Urothelium cell line (cell line): ENCODE results near the gene KCNN3.
"Not testable (repeated sequence)": the region's sequence is repeated elsewhere in the genome, so short reads cannot be mapped to it uniquely, and the experiment has no call there.

Experiments used
- DNase-seq: peaks from one replicate; pipeline ENCODE4 v3.0.0; 2011; ENCODE audit warnings: low spot score, mixed read lengths
- FAIRE-seq: peaks from 2 replicates; lab custom pipeline; 2011; peaks lifted over from hg19 to GRCh38; lab: Jason Lieb, UNC

The KCNN3 gene

DNA sequence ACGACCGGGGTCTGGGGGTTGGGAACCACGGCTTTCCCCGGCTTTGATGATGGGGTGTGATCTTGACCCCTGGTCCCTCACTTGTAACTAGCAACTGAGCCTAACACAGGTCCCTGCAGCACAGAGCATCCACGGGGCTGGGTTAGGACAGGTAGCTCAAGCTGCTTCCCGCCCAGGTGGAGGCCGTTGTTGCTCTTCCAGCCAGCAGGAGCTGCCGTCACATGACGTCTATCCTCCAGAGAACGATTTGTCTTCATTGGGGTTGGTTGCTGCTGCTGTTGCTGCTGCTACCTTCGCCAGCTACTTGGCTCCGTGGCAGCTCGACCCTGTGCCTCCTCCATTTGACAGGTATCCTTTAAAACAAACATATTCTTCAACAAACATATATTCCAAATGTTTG is 187.8 kb downstream of the KCNN3 start:
- FAIRE-seq (no peak), DNase-seq (no peak)

DNA sequence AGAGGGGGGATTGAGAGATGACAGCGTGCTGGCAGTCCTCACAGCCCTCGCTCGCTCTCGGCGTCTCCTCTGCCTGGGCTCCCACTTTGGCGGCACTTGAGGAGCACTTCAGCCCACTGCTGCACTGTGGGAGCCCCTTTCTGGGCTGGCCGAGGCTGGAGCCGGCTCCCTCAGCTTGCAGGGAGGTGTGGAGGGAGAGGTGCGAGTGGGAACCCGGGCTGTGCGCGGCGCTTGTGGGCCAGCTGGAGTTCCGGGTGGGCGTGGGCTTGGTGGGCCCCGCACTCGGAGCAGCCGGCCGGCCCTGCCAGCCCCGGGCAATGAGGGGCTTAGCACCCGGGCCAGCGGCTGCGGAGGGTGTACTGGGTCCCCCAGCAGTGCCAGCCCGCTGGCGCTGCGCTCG is 192.2 kb downstream of the KCNN3 start:
- DNase-seq, FAIRE-seq: not testable (repeated sequence)

DNA sequence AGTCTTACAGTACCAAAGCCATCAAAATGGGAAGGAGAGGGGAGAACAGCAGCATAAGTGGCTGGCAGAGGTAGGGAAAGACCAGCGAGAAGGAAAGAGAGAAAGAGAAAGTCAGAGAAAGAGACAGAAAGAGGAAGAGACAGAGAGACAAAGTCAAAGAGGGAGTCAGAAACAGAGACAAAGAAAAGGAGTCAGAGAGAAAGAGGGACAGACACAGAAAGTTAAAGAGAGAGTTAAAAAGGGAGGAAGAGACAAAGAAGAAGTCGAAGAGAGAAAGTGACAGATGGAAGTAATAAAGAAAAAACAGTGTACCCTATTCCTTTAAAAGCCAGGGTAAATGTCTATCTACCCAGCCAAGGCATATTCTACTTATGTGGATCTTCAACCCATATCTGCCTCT is 193.2 kb downstream of the KCNN3 start:
- DNase-seq, FAIRE-seq: not testable (repeated sequence)

DNA sequence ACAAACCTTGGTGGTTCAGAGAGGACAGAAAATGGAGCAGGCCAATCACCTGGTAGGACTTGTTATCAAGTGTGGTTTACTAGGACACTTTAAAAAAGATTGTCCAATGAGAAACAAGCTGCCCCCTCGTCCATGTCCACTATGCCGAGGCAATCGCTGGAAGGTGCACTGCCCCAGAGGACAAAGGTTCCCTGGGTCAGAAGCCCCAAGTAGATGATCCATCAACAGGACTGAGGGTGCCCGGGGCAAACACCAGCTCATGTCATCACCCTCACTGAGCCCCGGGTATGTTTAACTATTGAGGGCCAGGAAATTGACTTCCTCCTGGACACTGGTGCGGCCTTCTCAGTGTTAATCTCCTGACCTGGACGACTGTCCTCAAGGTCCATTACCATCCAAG is 195.6 kb downstream of the KCNN3 start:
- FAIRE-seq, DNase-seq: not testable (repeated sequence)

- FAIRE-seq, DNase-seq: not testable (repeated sequence)
These were observed 197.8 kb downstream of the KCNN3 start for GRCh38 chr1:154672245-154672644.

GRCh38 chr1:154671412-154671811 is 198.7 kb downstream of the KCNN3 start:
- not testable (repeated sequence) for DNase-seq, FAIRE-seq

GRCh38 chr1:154670310-154671270 is 199.5 kb downstream of the KCNN3 start:
- FAIRE-seq, DNase-seq: not testable (repeated sequence)

GRCh38 chr1:154669464-154670282 is 200.4 kb downstream of the KCNN3 start:
- FAIRE-seq (no peak), DNase-seq (peak; percentile 82)

- FAIRE-seq (no peak), DNase-seq (no peak)
These were observed 203.9 kb downstream of the KCNN3 start for GRCh38 chr1:154666051-154666790.

GRCh38 chr1:154664331-154665002 is 205.6 kb downstream of the KCNN3 start:
- FAIRE-seq (no peak), DNase-seq (no peak)

DNA sequence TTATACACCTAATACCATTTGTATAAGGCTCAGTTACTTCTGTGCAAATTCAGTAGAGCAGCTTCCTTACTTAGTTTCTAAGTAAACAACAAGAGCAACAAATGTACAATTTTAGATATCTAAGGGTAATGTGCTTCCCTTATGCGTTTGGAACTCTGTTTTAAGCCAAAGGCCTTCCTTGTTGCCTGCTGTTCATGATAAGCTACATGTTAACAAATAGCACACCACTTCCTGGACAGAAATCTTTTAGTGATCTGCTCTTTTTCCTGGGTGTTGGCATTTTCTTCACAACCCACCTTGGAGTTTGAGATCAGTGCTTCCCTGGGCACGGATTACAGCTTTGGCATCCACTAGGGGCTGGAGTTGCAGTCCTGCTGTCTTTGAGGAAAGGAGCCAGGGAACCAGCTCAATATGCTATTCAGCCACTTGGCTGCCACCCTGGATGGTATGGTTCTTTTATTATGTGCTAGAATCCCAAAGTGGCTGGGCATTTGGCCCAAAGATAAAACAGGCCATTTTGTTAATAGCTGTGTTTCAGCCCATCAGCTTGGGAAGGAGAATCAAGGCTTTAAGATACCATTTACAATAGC is 206.5 kb downstream of the KCNN3 start:
- FAIRE-seq (no peak), DNase-seq (no peak)

GRCh38 chr1:154661110-154661509 is 209.0 kb downstream of the KCNN3 start:
- no peak for DNase-seq
- FAIRE-seq: no peak

DNA sequence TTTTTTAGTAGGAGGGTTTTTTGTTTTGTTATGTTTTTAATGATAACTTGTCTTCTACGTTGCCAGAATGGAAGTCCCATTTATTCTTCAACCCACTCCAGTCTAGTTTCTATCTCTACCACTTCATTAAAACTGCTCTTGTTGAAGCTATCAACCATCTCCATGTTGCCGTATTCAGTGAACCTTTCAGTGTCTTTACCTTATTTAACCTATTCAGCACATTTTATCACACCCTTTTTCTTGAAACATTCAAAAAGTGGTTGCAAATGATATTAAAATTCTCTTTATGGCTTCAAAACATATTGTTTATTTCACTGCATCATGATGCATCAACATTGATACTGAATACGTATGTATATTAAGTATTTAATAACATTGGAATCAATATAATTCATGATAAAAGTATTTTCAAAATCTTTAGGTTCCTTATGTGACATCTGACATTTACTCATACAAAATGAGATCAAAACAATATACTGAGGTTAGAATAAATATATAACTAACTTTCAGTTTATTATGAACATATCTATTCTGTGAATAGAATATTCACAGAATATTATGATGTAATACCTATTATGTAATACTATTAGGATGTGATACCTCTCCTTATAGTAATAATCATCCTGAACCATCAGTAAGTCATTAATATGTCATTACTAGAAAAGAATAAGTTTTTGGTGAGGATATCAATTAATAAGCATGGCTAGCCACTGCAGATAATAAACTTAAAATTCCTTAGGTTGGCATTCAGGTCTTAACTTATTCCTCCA is 210.1 kb downstream of the KCNN3 start:
- DNase-seq: no peak
- no peak for FAIRE-seq

DNA sequence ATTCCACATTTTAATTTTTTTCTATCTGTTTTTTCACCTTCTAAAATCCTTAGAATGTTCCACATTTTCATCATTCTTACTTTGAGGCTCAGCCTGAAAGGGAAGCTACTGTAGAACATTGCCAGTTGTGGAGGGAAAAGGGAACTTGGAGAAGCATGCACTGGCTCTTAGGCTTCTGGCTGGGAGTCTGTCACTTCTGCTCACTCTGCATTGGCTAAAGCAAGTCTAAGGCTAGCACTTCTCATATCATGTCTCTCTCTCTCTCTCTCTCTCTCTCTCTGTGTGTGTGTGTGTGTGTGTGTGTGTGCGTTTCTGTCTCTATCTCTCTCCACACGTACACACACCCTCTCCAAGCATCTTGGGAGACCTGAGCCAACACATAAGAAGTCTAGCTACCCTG is 212.5 kb downstream of the KCNN3 start:
- FAIRE-seq (no peak), DNase-seq (no peak)

GRCh38 chr1:154652893-154653292 is 217.2 kb downstream of the KCNN3 start:
- DNase-seq (no peak), FAIRE-seq (no peak)
